ENCODE results near the gene TMEM39B.

GRCh38 chr1:32063261-32063681, 9.5 kb upstream of the TMEM39B start:
- TF ChIP-seq POLR2A (IDR thresholded peaks at IDR 0.05) (no peak), CTCF (IDR thresholded peaks at IDR 0.05) (peak in 3 of 4 experiments; percentile 71 to 87 (median 81)), POLR2AphosphoS5 (IDR thresholded peaks at IDR 0.05) (no peak)

All from gastroesophageal sphincter (tissue), 3 donors.